ENCODE measurements around the gene ZBTB8OS.
"Not testable (repeated sequence)": the region's sequence is repeated elsewhere in the genome, so short reads cannot be mapped to it uniquely, and the experiment has no call there.

ZBTB8OS gene

DNA sequence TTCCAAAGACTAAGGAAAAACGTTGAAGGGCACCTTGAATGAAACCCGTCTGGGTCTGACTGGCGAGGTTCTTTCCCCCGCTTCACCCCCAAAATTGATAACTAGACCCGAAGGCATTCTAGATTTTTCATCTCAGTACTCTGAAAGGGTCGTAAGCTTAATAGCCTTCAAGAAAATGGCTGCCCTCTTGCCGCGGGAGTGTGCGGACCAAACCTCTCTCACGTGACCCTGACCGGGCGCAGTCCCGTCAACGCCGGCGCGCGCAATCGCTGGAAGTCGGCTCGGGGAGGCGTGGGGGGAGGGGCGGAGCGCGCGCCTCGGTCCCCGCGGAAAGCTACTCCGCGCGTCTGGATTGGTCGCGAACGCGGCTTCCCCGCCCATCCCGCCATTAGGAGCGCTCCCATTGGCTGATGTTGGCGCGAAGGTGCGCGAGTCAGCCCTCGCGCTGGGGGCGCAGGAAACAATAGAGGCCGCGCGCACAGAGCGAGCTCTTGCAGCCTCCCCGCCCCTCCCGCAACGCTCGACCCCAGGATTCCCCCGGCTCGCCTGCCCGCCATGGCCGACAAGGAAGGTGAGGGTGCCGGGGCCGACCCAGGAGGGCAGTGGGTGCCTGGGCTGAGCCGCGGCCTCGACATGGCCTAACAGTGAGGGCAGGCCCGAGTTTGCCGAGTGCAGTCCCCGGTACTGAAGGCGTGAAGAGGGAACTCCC, 556 bp upstream of the ZBTB8OS start, which contains the start of gene RBBP4:
Gene RBBP4, plus strand, starts transcription at position 457 of the 709 bp plus-strand sequence. Its CDS starts 99 bp downstream, at position 556.
- DNase-seq (ENCODE audit: low read depth, low spot score): peak; percentile 82

DNA sequence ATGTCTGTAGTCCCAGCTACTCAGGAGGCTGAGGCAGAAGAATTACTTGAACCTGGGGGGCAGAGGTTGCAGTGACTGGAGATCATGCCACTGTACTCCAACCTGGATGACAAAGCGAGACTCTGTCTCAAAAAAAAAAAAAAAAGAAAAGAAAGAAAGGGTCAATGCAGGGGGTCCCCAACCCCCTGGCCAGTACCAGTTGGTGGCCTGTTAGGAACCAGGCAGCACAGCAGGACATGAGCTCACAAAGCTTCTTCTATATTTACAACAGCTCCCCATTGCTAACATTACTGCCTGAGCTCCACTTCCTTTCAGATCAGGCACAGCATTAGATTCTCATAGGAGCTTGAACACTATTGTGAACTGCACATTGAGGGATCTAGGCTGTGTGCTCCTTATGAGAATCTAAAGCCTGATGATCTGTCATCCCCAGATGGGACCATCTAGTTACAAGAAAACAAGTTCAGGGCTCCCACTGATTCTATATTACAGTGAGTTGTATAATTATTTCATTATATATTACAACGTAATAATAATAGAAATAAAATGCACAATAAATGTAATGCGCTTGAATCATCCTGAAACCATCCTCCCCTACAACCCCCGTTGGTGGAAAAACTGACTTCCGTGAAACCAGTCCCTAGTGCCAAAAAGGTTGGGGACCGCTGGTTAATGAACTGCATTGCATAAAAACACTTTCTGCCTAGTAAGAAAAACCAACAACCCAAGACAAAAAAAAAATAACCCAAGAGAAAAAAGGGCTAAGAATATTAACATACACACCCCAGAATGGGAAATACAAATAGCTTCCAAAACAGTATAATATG, 2.8 kb downstream of the ZBTB8OS start:
- no peak for DNase-seq (ENCODE audit: low read depth, low spot score)

DNA sequence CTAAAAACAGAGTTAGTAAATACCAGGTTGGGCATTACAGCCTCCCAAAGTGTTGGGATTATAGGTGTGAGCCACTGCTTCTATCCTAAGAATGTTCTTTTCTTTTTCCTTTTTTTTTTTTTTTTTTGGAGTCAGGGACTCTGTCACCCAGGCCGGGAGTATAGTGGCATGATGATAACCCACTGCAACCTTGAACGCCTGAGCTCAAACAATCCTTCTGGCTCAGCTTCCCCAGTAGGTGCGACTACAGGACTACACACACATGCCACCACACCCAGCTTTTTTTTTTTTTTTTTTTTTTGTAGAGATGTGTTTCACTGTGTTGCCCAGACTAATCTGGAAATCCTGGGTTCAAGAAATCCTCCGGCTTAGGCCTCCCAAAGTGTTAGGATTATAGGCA, 5.9 kb downstream of the ZBTB8OS start:
- DNase-seq (ENCODE audit: low read depth, low spot score): no peak

DNA sequence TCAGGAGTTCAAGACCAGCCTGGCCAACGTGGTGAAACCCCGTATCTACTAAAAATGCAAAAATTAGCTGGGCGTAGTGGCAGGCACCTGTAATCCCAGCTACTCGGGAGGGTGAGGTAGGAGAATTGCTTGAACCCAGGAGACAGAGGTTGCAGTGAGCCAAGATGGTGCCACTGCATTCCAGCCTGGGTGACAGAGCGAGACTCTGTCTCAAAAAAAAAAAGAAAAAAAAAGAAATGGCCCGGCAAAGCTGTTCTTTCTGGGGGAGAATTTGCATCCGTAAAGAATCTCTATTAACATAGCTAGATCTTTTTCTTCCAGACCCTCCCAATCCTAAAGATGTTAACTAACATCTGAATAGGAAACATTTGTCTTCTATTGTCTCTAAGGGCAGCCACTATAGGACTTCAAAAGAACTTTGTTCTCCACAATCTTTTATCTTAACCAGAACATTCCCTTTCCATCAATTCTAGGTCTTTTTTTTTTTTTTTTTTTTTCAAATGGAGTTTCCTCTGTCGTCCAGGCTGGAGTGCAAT, 8.0 kb downstream of the ZBTB8OS start:
- not testable (repeated sequence) for DNase-seq (ENCODE audit: low read depth, low spot score)

DNA sequence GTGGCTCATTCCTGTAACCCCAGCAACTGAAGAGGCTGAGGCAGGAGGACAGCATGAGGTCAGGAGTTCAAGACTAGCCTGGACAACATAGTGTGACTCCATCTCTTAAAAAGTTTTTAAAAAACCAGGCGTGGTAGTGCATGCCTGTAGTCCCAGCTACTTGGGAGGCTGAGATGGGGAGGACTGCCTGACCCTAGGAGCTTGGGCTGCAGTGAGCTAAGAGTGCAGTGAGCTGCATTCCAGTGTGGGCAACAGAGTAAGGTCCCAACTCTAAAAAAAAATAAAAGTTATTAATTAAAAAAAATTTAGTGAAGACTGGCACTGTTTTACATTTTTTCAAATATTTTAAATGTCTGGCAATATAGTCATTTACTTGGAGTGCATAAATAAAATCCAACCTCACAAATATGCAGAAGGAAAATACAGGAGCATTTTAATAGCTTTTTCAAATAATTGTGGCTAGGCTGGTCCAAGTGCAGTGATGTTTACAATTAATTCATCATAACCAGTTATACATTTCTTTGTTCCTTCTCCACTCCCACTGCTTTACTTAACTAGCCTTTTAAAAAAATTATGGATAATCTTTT, 10.8 kb downstream of the ZBTB8OS start:
- no peak for DNase-seq (ENCODE audit: low read depth, low spot score)

DNA sequence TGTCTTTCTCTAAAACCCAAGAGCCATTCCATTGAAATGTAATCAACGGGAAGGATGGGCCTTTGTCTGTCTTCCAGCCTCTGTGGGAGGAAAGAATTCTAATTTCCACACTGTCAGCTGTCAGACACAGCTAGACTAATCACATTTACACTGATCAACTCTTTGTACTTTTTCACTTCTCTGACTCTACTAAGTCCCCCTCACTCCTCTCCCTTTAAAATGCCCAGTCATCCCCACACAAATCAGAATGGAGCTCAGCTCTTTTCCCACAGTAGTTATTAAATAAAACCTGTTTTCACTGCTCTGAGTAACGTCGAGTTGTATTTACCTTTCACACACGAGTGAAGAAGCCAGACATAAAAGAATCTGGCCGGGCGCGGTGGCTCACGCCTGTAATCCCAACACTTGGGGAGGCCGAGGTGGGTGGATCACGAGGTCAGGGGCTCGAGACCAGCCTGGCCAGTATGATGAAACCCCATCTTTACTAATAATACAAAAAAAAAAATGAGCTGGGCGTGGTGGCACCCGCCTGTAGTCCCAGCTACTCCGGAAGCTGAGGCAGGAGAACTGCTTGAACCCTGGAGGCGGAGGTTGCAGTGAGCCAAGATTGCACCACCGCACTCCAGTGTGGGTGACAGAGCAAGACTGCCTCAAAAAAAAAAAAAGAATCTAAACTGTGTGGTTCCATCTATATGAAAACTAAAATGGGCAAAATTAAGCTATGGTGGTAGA, 13.3 kb downstream of the ZBTB8OS start:
- DNase-seq (ENCODE audit: low read depth, low spot score): no peak

DNA sequence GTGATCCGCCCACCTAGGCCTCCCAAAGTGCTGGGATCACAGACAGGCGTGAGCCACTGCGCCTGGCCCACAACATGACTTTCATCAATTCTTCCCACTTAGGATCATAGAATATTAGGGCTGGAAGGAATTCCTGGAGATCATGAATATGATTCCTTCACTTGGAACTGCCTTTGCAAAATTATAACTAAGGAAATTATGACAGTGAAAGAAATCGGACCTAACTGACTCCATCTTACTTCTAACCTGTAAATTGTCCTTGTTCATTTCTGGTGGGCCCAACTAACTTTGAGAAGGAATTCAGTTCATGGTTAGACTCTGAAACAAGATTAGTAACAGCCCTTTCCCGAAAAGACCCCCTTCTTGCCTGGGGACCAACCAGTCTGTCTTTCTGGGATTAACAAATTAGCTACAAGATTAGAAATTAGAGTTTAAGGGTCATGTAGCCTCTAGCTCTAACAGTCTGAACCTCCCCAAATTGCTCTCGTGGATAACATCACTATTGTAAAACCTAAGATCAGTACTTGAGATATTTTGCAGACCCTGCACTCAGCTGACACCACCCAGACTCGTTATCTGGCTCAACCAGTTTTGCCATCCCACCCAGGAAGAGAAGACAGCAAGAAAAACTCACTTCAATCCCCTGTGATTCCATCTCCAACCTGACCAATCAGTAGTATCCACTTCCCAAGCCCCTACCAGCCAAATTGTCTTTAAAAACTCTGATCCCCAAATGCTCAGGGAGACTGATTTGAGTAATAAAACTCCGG, 14.7 kb downstream of the ZBTB8OS start:
- no peak for DNase-seq (ENCODE audit: low read depth, low spot score)

DNA sequence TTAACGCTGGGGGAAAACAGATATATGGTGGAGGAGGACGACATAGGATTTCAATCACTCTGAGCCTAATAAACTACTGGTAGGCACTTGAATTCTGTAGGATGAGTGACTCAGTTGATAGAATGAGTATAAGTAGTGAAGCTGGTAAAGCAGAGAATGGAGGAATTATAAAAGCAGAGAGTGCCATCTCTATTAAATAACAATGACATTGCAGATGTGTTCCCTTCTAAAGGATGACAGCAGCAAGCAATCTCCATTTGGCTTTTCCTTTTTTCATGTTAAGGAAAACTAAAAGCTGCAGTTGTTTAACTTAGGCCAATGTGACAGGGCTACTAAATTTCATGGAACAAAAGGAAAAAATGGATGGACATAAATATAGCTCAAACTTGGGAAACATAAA, 17.5 kb downstream of the ZBTB8OS start:
- DNase-seq (ENCODE audit: low read depth, low spot score): no peak

DNA sequence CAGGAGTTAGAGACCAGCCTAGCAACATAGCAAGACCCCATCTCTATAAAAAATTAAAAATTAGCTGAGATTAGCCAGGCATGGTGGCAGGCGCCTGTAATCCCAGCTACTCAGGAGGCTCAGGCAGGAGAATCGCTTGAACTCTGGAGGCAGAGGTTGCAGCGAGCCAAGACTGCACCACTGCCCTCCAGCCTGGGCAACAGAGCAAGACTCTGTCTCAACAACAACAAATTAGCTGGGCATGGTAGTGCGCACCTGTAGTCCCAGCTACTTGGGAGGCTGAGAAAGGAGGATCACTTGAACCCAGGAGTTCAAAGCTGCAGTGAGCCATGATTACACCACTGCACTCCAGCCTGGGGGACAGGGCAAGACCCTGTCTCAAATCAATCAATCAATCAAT, 20.2 kb downstream of the ZBTB8OS start:
- not testable (repeated sequence) for DNase-seq (ENCODE audit: low read depth, low spot score)

DNA sequence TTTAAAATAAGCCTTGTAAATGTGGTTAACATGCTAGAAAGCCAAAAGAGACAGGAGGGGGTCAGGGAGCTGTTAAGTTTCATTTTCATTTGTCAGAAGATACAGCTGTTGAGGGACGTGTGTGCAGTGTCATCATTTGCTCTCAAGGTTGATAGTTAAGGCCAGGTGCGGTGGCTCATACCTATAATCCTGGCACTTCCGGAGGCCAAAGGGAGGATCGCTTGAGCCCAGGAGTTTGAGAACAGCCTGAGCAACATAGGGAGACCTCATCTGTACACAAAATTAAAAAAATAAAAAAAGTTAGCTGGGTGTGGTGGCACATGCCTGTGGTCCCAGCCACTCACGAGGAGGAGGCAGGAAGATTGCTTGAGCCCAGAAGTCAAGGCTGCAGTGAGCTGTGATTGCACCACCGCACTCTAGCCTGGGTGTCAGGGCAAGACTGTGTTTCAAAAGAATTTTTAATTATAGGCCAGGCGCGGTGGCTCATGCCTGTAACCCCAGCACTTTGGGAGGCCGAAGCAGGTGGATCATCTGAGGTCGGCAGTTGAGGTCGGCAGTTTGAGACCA, 22.7 kb downstream of the ZBTB8OS start:
- no peak for DNase-seq (ENCODE audit: low read depth, low spot score)

DNA sequence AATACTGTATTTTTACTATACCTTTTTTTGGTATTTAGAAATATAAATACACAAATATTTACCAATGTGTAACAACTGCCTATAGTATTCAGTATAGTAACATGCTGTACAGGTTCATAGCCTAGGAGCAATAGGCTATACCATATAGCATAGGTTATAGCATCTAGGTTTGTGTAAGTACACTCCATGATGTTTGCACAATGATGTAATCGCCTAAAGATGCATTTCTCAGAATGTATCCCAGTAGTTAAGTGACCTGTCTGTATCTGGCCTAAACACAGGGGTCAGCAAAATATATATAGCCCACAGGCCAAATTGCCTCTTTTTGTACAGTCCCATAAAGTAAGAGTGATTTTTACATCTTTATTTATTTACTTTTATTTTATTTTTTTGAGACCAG, 24.2 kb downstream of the ZBTB8OS start:
- DNase-seq (ENCODE audit: low read depth, low spot score): no peak

DNA sequence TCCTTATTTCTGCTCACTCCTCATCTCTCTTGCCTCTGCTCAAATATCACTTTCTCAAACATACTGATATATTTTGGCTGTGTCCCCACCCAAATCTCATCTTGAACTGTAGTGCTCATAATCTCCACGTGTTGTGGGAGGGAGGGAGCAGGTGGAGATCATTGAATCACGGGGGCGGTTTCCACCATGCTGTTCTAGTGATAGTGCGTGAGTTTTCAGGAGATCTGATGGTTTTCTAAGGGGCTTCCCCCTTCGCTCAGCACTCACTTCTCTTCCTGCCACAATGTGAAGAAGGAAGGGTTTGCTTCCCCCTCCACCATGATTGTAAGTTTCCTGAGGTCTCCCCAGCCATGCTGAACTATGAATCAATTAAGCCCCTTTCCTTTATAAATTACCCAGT, 26.6 kb downstream of the ZBTB8OS start:
- no peak for DNase-seq (ENCODE audit: low read depth, low spot score)

DNA sequence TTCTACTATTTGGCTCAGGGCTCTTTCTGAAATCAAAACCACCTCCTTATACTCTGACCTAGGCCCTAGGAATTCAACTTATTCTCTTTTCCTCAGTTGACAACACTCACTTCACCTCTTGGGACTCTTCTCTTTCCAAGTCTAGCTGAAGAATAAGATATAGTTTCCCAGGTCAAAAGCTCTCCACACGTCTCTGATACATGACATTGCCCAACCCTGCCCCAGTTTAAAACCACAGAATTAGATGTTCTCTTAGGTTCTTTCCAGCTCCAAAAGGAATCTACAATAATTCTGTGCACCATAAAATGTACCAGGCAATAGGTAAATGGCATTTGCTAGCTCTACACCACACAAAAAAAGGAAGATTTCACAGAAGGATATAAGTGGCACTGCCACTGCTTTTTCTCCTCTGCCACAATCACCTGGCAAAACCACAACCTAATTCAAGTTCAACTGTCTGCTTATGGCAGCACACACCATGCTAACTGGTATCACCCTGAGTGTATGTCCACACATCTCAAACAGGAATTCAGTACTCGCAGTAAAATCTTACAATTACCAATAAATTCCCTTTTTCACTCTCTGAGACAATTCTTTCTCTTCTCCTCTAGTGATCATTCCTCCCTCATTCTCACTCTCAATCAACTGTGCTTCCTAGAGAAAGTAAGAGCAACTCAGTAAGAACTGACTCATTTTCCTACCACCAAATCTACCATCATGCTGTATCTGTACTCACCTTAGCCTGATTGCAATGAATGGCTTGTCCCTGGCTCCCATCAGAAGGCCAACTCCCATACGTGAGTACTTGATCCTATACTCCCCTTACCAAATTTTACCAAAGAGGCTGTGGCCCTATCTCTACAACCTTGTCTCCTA, 27.3 kb downstream of the ZBTB8OS start:
- no peak for DNase-seq (ENCODE audit: low read depth, low spot score)

DNA sequence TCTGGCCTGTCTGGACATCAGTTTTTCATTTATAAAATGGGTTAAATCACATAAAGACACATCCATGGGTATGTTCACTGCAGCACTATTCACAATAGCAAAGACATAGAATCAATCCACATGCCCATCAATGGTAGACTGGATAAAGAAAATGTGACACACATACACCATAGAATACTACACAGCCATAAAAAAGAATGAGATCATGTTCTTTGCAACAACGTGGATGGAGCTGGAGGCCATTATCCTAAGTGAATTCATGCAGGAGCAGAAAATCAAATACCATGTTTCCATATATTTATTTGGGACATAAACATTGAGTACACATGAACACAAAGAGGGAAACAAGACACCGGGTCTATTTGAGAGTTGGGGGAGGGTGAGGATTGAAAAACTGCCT, 28.1 kb downstream of the ZBTB8OS start:
- DNase-seq (ENCODE audit: low read depth, low spot score): no peak

DNA sequence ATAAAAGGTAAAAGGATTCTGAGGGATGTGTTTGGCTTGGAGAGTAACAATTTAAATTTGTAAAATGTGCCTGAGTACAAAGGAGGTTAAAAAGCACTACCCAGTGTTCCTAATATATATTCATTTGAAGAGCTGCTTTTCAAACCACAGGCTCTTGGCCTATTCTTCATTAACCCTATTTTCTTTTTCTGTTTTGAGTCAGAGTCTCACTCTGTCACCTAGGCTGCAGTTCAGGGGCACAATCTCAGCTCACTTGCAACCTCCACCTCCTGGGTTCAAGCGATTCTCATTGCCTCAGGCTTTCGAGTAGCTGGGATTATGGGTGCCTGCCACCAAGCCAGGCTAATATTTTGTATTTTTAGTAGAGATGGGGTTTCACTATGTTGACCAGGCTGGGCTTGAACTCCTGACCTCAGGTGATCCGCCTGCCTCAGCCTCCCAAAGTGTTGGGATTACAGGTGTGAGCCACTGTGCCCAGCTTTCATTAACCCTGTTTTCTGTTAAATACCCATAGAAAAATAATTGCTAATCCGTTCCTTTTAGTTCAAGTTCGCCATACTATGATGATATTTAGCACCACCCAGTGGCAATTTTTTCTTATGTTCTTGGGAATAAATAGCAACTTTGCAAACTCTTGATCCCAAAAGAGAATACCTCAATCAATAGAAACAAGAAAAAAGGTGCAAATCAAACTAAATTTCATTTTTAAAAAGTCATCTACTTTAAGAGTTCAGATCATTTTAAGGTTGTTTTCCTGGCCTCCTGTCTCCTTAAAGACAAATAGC, 30.5 kb downstream of the ZBTB8OS start:
- no peak for DNase-seq (ENCODE audit: low read depth, low spot score)

DNA sequence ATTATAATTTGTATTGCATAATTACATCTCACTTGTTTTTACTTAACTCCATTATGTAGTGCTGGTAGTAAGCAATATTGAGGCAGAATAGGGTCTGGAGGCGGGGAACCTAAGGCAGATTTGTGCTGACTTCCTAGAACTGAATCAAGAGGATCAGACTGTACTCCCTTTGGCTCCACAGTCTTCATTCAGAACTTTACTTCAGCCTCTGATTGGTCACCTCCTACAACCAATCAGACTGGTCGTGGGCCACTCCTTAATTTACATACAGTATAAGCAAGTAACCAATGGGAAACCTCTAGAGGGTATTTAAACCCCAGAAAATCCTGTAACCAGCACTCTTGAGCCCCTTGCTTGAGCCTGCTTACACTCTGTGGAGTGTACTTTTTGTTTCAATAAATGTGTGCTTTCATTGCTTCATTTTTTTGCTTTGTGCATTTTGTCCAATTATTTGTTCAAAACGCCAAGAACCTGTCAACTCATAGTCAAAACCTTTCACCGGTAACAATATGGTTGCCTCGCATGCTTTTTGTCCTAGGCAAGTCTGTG, 31.6 kb downstream of the ZBTB8OS start:
- no peak for DNase-seq (ENCODE audit: low read depth, low spot score)

DNA sequence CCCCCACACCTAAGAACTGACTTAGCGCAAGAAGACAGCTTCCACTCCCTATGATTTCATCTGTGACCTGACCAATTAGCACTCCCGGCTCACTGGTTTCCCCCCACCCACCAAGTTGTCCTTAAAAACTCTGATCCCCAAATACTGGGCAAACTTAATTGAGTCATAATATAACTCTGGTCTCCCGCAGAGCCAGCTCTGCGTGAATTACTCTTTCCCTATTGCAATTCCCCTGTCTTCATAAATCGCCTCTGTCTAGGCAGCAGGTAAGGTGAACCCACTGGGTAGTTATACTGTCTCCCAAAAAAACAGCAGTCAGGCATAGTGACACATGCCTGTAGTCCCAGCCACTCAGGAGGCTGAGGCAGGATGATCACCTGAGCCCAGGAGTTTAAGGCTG, 36.9 kb downstream of the ZBTB8OS start:
- DNase-seq (ENCODE audit: low read depth, low spot score): no peak

DNA sequence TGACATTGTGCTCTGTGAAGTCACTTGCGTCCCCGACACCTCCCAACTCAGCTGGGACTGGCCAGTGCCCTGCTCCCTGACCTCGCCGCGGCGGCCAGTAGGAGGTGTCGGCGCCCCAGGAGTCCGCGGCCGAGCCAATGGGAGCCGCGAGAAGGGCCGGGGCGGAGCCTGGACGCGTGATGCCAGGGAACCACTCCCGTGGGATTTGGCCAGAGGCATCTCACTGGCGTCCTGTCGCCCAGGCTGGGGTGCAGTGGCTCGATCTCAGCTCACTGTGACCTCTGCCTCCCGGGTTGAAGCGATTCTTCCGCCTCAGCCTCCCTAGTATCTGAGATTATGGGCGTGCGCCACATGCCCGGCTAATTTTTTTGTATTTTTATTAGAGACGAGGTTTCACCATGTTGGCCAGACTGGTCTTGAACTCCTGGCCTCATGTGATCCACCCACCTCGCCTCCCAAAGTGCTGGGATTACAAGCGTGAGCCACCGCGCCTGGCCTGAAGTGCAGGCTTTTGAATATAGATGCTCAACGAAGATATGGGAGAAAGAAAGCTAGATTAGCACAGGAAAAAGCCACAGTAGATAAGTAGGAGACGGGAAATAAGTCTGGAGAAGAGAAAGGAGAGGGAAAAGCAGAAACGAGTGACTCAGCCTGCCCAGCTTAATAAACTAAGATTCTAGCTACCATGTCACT, 38.0 kb downstream of the ZBTB8OS start:
- peak; percentile 60 for DNase-seq (ENCODE audit: low read depth, low spot score)
